Daoy (cell line): ENCODE data around the gene CD2. TPM values are rescaled to one million over a fixed set of nuclear protein-coding genes. Genes with fewer than 3 reads are reported as not detected.
"Not testable (repeated sequence)": the region's sequence is repeated elsewhere in the genome, so short reads cannot be mapped to it uniquely, and the experiment has no call there.

Experiments
- DNase-seq: peaks from one replicate; pipeline ENCODE4 v3.0.0-alpha.2; 2015; ENCODE audit warnings: low read depth
- total RNA-seq: library from RNA; depleted of rRNA; stranded (reverse); fragments of >200 nt; shearing (Covaris generic); gene quantifications from 2 replicates; pipeline ENCODE4 v1.2.3, GENCODE V29; 2014

CD2 gene
- total RNA-seq, 1 experiment from 2014 or later: not detected

- DNase-seq: no peak
These were observed 22.8 kb upstream of the CD2 start for GRCh38 chr1:116731439-116731838.

- DNase-seq: no peak
These were observed 21.5 kb upstream of the CD2 start for GRCh38 chr1:116732726-116733125.

- DNase-seq: no peak
These were observed 20.5 kb upstream of the CD2 start for GRCh38 chr1:116733476-116734365.

- no peak for DNase-seq
These were observed 19.0 kb upstream of the CD2 start for GRCh38 chr1:116735246-116735645.

- peak; percentile 82 for DNase-seq
These were observed 17.0 kb upstream of the CD2 start for GRCh38 chr1:116737020-116737854.

- DNase-seq: no peak
These were observed 16.3 kb upstream of the CD2 start for GRCh38 chr1:116737855-116738321.

- no peak for DNase-seq
These were observed 15.4 kb upstream of the CD2 start for GRCh38 chr1:116738673-116739370.

- no peak for DNase-seq
These were observed 14.7 kb upstream of the CD2 start for GRCh38 chr1:116739371-116740012.

- no peak for DNase-seq
These were observed 13.9 kb upstream of the CD2 start for GRCh38 chr1:116740296-116740695.

- no peak for DNase-seq
These were observed 13.5 kb upstream of the CD2 start for GRCh38 chr1:116740746-116741145.

GRCh38 chr1:116741836-116742565, 12.2 kb upstream of the CD2 start:
- DNase-seq: no peak

GRCh38 chr1:116743535-116743934, 10.7 kb upstream of the CD2 start:
- DNase-seq: no peak

GRCh38 chr1:116748272-116748671, 6.0 kb upstream of the CD2 start:
- DNase-seq: no peak

GRCh38 chr1:116751146-116751545, 3.1 kb upstream of the CD2 start:
- no peak for DNase-seq

- DNase-seq: no peak
These were observed 2.6 kb upstream of the CD2 start for GRCh38 chr1:116751621-116752020.

- DNase-seq: no peak
These were observed 918 bp upstream of the CD2 start for GRCh38 chr1:116753312-116753711.

GRCh38 chr1:116755066-116755465, 836 bp downstream of the CD2 start:
- no peak for DNase-seq

GRCh38 chr1:116755681-116756080, 1.5 kb downstream of the CD2 start:
- no peak for DNase-seq

- DNase-seq: not testable (repeated sequence)
These were observed 1.9 kb downstream of the CD2 start for GRCh38 chr1:116756092-116756491.

- not testable (repeated sequence) for DNase-seq
These were observed 4.2 kb downstream of the CD2 start for GRCh38 chr1:116758456-116758815.

- DNase-seq: no peak
These were observed 5.4 kb downstream of the CD2 start for GRCh38 chr1:116759636-116760035.
